Colonic mucosa (tissue), 4 donors: ENCODE data around the gene MRPS27. TPM values are rescaled to one million over a fixed set of nuclear protein-coding genes. Genes with fewer than 3 reads are reported as not detected.

Experiments
- DNase-seq: peaks from one replicate; pipeline ENCODE4 v3.0.0-alpha.2; 2020
- H3K27ac ChIP-seq: fragments of 200-600 bp; one replicate; pipeline ENCODE4 v1.8.0; 2021
- H3K27me3 ChIP-seq: fragments of 200-600 bp; one replicate; pipeline ENCODE4 v1.8.0; 2021
- H3K36me3 ChIP-seq: fragments of 200-600 bp; one replicate; pipeline ENCODE4 v1.8.0; 2021
- H3K4me1 ChIP-seq: fragments of 200-600 bp; one replicate; pipeline ENCODE4 v1.8.0; 2021; ENCODE audit warnings: mild to moderate bottlenecking
- H3K4me3 ChIP-seq: fragments of 200-600 bp; one replicate; pipeline ENCODE4 v1.8.0; 2021
- H3K9ac ChIP-seq, 2 donors: one replicate each; pipeline ENCODE4 v1.7.0; 2013; ENCODE audit warnings: control low read depth in 2 of 2, low read depth in 2 of 2, low read length in 2 of 2
- H3K9me3 ChIP-seq: fragments of 200-600 bp; one replicate; pipeline ENCODE4 v1.8.0; 2021
- intact Hi-C: fragments of 100-400 bp; cut with DNase I; formaldehyde crosslinking; loops from one replicate; pipeline ENCODE4 v1.14.1; 2022
- total RNA-seq, 2 donors: library from RNA; stranded (reverse); fragmentation: NEBNext Ultra II Directional in 1 of 2; extraction: Animal tissue kit (Norgen Biotek cat#: 25700) in 1 of 2; gene quantifications; one replicate each; pipeline ENCODE4 v1.2.1, GENCODE V29; 2021
- TF ChIP-seq, protein P1 (sequence below): fragments of 200-600 bp; IDR thresholded peaks from one replicate; pipeline ENCODE4 v1.8.0; 2022; ENCODE audit warnings: antibody characterized with exemption, mild to moderate bottlenecking
- donor health status: healthy.
- donor health status: DM: no; HTN: no; CAD: no.
- donor health status: DM: no; HTN: no; CAD: no.

MRPS27 gene
- total RNA-seq, 2 donors from 2014 or later = 46.3 to 56.6 TPM

DNA sequence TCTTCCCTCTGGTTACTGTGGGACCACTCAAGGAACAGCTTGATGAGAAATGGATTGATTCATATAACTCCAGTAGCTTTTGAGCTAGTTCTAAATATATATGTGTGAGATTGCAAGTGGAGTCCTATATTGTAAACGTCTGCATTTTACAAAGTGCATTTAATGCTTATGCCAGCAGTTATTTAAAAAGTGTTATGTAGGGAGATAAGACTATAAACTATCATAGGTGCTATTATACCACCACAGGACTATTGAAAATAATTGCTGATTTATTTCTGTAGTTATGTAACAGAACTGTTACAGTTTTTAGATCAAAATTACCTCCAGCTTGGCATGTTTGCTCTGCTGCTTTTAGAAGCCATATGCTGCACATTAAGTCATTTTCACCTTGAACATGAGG is 36.3 kb upstream of the MRPS27 start:
- Histone ChIP-seq H3K27ac (no peak overlapping the region), H3K27me3 (no peaks in the 10 kb centered on the region), H3K4me1 (no peaks in the 10 kb centered on the region), H3K9ac (no peak overlapping the region), H3K9me3 (no peaks in the 10 kb centered on the region), H3K4me3 (no peak overlapping the region), H3K36me3 (no peaks in the 10 kb centered on the region)
- TF ChIP-seq, protein P1, sequence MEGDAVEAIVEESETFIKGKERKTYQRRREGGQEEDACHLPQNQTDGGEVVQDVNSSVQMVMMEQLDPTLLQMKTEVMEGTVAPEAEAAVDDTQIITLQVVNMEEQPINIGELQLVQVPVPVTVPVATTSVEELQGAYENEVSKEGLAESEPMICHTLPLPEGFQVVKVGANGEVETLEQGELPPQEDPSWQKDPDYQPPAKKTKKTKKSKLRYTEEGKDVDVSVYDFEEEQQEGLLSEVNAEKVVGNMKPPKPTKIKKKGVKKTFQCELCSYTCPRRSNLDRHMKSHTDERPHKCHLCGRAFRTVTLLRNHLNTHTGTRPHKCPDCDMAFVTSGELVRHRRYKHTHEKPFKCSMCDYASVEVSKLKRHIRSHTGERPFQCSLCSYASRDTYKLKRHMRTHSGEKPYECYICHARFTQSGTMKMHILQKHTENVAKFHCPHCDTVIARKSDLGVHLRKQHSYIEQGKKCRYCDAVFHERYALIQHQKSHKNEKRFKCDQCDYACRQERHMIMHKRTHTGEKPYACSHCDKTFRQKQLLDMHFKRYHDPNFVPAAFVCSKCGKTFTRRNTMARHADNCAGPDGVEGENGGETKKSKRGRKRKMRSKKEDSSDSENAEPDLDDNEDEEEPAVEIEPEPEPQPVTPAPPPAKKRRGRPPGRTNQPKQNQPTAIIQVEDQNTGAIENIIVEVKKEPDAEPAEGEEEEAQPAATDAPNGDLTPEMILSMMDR = no peak
- no peak for DNase-seq
- intact Hi-C loops = no loop called here

DNA sequence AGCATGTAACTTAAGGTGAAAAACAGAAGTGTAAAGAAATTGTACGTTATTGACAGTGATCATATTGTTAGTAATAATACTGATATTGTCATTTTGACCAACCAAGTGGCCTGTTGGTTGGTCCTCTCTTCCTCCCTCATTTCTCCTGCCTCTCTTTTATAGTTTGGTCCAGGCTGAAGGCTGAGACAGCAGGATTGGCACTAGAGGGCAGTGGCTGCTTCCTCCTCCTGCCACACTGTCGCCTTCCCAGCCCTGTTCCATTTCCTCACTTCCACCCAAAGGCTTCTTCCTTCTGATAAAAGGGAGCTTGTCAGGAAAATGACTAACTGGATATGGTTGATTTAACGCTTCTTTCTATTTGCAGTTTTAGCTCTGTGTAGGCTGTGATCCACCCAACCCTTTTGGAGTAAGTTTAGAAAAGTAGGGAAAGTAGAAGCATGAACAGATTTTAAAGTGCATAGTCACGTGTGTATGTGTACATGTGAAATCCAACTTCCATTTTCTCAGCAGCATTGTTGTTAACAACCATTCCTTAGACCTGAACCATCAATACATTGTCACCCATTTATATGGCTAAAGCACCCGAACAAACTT is 35.8 kb upstream of the MRPS27 start:
- no peak overlapping the region for H3K27ac ChIP-seq
- no peaks in the 10 kb centered on the region for H3K36me3 ChIP-seq
- H3K9ac ChIP-seq = no peak overlapping the region
- H3K27me3 ChIP-seq = no peaks in the 10 kb centered on the region
- no peaks in the 10 kb centered on the region for H3K9me3 ChIP-seq
- DNase-seq = no peak
- TF ChIP-seq, protein P1 = peak; percentile 22
- intact Hi-C loops = no loop called here
- H3K4me3 ChIP-seq = no peak overlapping the region
- no peaks in the 10 kb centered on the region for H3K4me1 ChIP-seq

DNA sequence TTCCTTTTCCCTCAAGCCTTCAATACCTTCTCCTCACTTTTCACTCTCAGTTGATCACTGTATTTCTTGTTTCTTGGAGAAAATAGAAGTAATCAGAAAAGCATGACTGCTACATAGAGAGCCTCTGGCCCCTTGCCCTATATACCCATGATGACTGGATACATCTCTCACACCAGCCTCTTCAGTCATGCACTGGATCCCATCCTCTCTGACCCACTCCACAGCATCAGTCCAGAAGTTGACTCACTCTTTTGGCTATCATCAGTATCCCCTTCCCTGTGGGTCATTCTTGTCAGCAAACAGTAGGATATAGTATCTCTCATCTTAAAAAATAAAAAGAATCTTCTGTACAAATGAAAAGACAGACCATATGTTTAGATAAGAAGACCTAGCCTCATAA is 33.0 kb upstream of the MRPS27 start:
- Histone ChIP-seq H3K9ac (no peak overlapping the region), H3K4me1 (no peaks in the 10 kb centered on the region), H3K27me3 (no peaks in the 10 kb centered on the region), H3K4me3 (no peak overlapping the region), H3K9me3 (no peaks in the 10 kb centered on the region), H3K27ac (no peak overlapping the region), H3K36me3 (no peaks in the 10 kb centered on the region)
- intact Hi-C loops = no loop called here
- TF ChIP-seq, protein P1 = no peak
- no peak for DNase-seq

DNA sequence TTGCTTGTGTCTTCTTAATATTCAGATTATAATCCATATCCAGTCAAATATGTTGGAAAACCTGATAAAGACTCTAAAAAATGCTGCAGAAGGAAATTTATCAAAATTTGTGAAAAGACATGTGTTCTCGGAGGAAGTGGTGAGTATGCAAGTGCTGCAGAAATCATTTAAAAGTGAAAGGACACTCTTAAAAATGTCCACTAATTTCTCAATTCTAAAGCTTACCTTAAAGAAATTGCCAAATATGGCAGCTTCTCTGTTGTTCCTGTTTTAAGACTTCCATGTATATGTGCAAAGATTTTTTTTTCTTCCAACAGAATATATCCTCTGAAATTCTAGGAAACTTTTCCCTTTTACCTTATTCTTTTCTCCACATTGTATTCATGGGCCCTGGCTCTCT is 32.6 kb upstream of the MRPS27 start:
- Histone ChIP-seq H3K36me3 (no peaks in the 10 kb centered on the region), H3K4me1 (no peaks in the 10 kb centered on the region), H3K27me3 (no peaks in the 10 kb centered on the region), H3K27ac (no peak overlapping the region), H3K9me3 (no peaks in the 10 kb centered on the region), H3K4me3 (no peak overlapping the region), H3K9ac (no peak overlapping the region)
- DNase-seq = no peak
- intact Hi-C loops = no loop called here
- TF ChIP-seq, protein P1 = no peak

DNA sequence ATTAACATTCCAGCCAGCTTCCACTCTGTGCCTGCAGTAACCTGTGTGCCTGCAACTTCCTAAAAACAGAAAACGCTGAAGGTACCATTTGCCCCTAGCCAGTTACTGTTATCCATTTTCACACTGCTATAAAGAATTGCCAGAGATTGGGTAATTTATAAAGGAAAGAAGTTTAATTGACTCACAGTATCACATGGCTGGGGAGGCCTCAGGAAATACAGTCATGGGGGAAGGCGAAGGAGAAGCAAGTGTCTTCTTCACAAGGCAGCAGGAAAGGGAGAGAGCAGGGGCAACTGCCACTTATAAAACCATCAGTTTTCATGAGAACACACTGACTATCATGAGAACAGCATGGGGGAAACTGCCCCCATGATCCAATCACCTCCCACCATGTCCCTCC is 31.3 kb upstream of the MRPS27 start:
- Histone ChIP-seq H3K4me3 (no peak overlapping the region), H3K9ac (no peak overlapping the region), H3K4me1 (no peaks in the 10 kb centered on the region), H3K27ac (no peak overlapping the region), H3K9me3 (no peaks in the 10 kb centered on the region), H3K36me3 (no peaks in the 10 kb centered on the region), H3K27me3 (no peaks in the 10 kb centered on the region)
- intact Hi-C loops = no loop called here
- no peak for DNase-seq
- TF ChIP-seq, protein P1 = no peak
